ENCODE data around the gene SLC28A1. TPM values are rescaled to one million over a fixed set of nuclear protein-coding genes. Genes with fewer than 3 reads are reported as not detected.

SLC28A1 gene
- not detected for total RNA-seq

DNA sequence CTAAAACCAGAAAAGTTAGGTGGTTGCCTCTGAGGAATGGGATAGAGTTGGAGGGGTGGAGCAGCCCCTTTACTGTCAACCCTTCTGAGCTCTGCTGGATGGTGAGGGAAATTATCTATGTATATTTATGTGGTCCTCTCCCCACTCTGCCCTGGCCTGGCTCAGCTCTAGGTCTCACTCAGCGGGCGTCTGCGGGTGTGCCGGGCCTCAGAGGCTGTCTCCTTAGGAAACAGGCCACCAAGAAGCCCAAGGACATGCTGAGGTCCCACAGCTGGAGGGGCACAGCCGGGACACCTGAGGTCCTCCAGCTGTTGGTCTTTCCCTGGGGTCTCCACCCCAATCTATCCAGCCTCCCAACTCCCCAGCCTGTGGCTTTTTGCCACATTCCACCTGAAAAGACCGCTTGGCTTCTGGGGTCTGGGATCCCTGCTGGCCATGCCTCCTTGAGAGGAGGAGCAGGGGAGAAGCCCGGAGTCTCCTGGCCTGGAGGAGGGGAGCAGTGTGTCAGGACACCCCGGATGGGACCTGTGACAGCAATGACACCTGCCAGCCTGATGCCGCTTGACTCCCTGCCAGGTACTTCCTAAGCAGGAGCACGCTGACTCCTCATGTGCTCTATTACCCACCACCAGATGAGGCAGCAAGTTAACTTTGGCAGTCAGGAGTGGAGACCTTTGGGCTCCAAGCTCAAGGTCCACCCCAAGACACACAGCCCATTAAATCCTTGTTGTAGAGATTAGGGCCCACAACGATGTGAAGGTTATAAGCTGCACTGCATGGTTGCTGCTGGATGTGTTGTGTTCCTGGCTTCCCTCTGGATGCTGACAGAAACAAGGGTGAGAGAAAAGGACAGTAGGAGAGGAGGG is at the start of gene SLC28A1:
Gene SLC28A1 (plus strand): TSS at position 747 of the 866 bp plus-strand sequence. CDS start 3,099 bp downstream, outside the sequence.
- H3K9me3 ChIP-seq: no peaks in the 10 kb centered on the region
- intact Hi-C loops (cut with DNase I; ENCODE audit: low total_unique reads): no loop called here
- H3K27ac ChIP-seq: no peak within 1 kb of the TSS
- no peak within 1 kb of the TSS for H3K4me3 ChIP-seq
- no peaks in the 10 kb centered on the region for H3K4me1 ChIP-seq
- H3K27me3 ChIP-seq: no peaks in the 10 kb centered on the region
- no peak for TF ChIP-seq EP300 (IDR thresholded peaks at IDR 0.05; ENCODE audit: low read depth)
- no peak for TF ChIP-seq POLR2AphosphoS5 (IDR thresholded peaks at IDR 0.05)
- no peak for TF ChIP-seq CTCF (IDR thresholded peaks at IDR 0.05)
- no peak for TF ChIP-seq POLR2A (IDR thresholded peaks at IDR 0.05)
- in situ Hi-C loops (cut with MboI; ENCODE audit: low pct_ligation_motif_present in 1 of 4, low pct_unique_long_range_greater_than_20kb in 1 of 4, low sequenced_read_pairs in 3 of 4): no loop called here
- no peak for DNase-seq
- WGBS, 2 donors (ENCODE audit: low coverage in 1 of 2): 82% methylated on average over 8 of the region's 11 CpGs; no CpG with 5 or more reads in 1 of the 2 donors
- no peaks in the 10 kb centered on the region for H3K36me3 ChIP-seq

GRCh38 chr15:84834969-84835368 is 49.5 kb upstream of the SLC28A1 start:
- DNase-seq: no peak
- H3K4me1 ChIP-seq: peaks cover 0 to 5% (median 1%) of the 10 kb centered on the region in 4 donors
- no peaks in the 10 kb centered on the region for H3K27me3 ChIP-seq
- H3K36me3 ChIP-seq: no peaks in the 10 kb centered on the region
- no peak overlapping the region for H3K4me3 ChIP-seq
- H3K9me3 ChIP-seq: no peaks in the 10 kb centered on the region
- in situ Hi-C loops (cut with MboI; ENCODE audit: low pct_ligation_motif_present in 1 of 4, low pct_unique_long_range_greater_than_20kb in 1 of 4, low sequenced_read_pairs in 3 of 4): no loop called here
- WGBS, 2 donors (ENCODE audit: low coverage in 1 of 2): 91 to 96% methylated on average over 4 to 5 of the region's 5 CpGs
- intact Hi-C loops (cut with DNase I; ENCODE audit: low total_unique reads): no loop called here
- TF ChIP-seq POLR2AphosphoS5 (IDR thresholded peaks at IDR 0.05): no peak
- H3K27ac ChIP-seq: no peak overlapping the region

DNA sequence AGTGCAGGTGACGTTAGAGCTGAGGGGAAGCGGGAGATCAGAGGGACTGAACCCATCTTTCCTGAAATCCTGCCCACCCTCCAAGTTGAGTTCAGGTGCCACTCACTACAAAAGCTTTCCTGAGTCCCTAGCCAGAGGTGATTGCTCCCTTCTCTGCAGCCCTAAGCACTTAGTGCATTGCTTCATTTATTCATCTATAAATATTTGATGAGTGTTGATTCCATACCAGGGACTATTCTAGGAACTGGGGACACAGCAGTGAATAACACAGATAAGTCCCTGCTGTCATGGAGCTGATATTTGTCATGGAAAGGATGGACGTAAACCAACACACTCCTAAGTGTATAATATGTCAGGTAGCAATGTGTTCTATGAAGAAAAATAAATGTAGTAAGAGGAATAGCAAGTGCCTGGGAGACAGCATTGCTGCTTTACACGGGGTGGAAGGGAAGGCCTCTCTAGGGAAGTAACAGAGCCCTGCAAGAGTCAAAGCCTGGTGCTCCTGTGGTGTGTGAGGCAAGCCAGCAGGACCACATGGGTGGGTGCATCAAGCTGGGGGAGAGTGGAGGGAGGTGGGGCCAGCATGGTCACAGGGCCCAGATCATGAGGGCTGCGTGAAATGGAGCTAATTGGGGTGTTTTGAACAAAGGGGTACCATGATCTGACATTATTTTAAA is 48.7 kb upstream of the SLC28A1 start:
- intact Hi-C loops (cut with DNase I; ENCODE audit: low total_unique reads) (no loop called here), in situ Hi-C loops (cut with MboI; ENCODE audit: low pct_ligation_motif_present in 1 of 4, low pct_unique_long_range_greater_than_20kb in 1 of 4, low sequenced_read_pairs in 3 of 4) (no loop called here)
- WGBS, 2 donors (ENCODE audit: low coverage in 1 of 2): 78 to 88% methylated on average over 3 to 5 of the region's 5 CpGs
- Histone ChIP-seq H3K4me1 (peaks cover 7 to 13% (median 8%) of the 10 kb centered on the region in 4 donors), H3K4me3 (no peak overlapping the region), H3K27ac (no peak overlapping the region), H3K36me3 (no peaks in the 10 kb centered on the region), H3K9me3 (no peaks in the 10 kb centered on the region), H3K27me3 (no peaks in the 10 kb centered on the region)
- no peak for DNase-seq
- TF ChIP-seq POLR2A (IDR thresholded peaks at IDR 0.05): no peak
- TF ChIP-seq POLR2AphosphoS5 (IDR thresholded peaks at IDR 0.05): no peak
- TF ChIP-seq CTCF (IDR thresholded peaks at IDR 0.05): no peak
- no peak for TF ChIP-seq EP300 (IDR thresholded peaks at IDR 0.05; ENCODE audit: low read depth)

DNA sequence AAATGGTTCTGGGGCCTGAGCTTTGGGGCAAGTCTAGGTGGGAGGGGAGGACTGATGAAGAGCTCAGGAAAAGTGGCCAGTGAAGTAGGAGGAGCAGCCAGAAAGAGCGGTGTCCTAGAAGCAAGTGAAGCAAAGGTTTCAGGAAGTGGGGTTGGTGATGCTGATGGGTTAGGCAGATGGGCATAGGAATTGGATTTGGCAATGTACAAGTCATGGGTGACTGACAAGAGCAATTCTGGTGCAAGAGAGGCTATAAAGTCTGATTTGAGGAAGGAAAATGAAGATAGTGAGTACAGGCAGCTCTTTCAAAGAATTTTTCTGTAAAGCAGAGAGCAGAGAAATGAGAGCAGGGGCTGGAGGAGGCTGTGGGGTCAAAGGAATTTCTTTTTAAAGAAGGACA is 47.6 kb upstream of the SLC28A1 start:
- Histone ChIP-seq H3K27ac (no peak overlapping the region), H3K9me3 (no peaks in the 10 kb centered on the region), H3K4me3 (no peak overlapping the region), H3K27me3 (no peaks in the 10 kb centered on the region), H3K36me3 (no peaks in the 10 kb centered on the region), H3K4me1 (peaks cover 15 to 19% (median 16%) of the 10 kb centered on the region in 4 donors)
- 93% methylated on average over 1 of the region's 1 CpG; no CpG with 5 or more reads in 1 of the 2 donors for WGBS, 2 donors (ENCODE audit: low coverage in 1 of 2)
- intact Hi-C loops (cut with DNase I; ENCODE audit: low total_unique reads) (no loop called here), in situ Hi-C loops (cut with MboI; ENCODE audit: low pct_ligation_motif_present in 1 of 4, low pct_unique_long_range_greater_than_20kb in 1 of 4, low sequenced_read_pairs in 3 of 4) (no loop called here)
- no peak for DNase-seq
- TF ChIP-seq POLR2AphosphoS5 (IDR thresholded peaks at IDR 0.05): no peak
- TF ChIP-seq CTCF (IDR thresholded peaks at IDR 0.05): no peak
- TF ChIP-seq POLR2A (IDR thresholded peaks at IDR 0.05): no peak
- TF ChIP-seq EP300 (IDR thresholded peaks at IDR 0.05; ENCODE audit: low read depth): no peak
